Memory B cell (primary cell): ENCODE data around the gene RPS6KA1.

Experiments used
- ATAC-seq: fragments of 150-1000 bp; cut with Tn5 transposase; 2 replicates; pipeline ENCODE4 v1.10.0; 2021; ENCODE audit warnings: low read depth, mild to moderate bottlenecking, moderate library complexity
- DNase-seq, 2 donors: peaks; one replicate each; pipeline ENCODE4 v3.0.0; 2022; ENCODE audit warnings: low spot score in 2 of 2
- H3K27ac Mint-ChIP-seq: one replicate; pipeline ENCODE4 v1.8.0; 2022; ENCODE audit warnings: mild to moderate bottlenecking, moderate library complexity, mixed read lengths
- H3K27me3 Mint-ChIP-seq: one replicate; pipeline ENCODE4 v1.8.0; 2022; ENCODE audit warnings: mixed read lengths
- H3K36me3 Mint-ChIP-seq: one replicate; pipeline ENCODE4 v1.8.0; 2022; ENCODE audit warnings: mild to moderate bottlenecking, mixed read lengths
- H3K4me1 Mint-ChIP-seq: one replicate; pipeline ENCODE4 v1.8.0; 2022; ENCODE audit warnings: mixed read lengths
- H3K4me3 Mint-ChIP-seq: one replicate; pipeline ENCODE4 v1.8.0; 2022; ENCODE audit warnings: mild to moderate bottlenecking, moderate library complexity, mixed read lengths
- H3K9me3 Mint-ChIP-seq: one replicate; pipeline ENCODE4 v1.8.0; 2022; ENCODE audit warnings: mixed read lengths

The RPS6KA1 gene

DNA sequence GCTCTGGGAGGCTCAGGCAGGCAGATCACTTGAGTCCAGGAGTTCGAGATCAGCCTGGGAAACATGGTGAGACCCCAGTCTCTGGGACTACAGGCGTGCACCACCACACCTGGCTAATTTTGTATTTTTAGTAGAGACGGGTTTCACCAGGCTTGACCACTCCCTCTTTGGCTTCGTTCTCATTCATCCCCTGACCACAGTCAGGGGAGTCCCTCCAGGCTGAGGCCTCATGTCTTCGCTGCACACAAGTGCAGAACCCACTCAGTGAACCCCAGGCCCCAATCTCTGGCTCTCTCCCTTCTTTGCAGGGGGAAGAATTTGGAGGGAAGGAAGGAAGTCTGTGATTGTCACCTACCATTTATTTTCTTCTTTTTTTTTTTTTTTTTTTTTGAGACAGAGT lies 9.2 kb upstream of the RPS6KA1 start:
- Mint-ChIP-seq H3K9me3 (no peaks in the 10 kb centered on the region), H3K27me3 (peaks cover 4% of the 10 kb centered on the region), H3K4me3 (no peak overlapping the region), H3K4me1 (no peaks in the 10 kb centered on the region), H3K27ac (no peak overlapping the region), H3K36me3 (no peaks in the 10 kb centered on the region)
- DNase-seq (no peak), ATAC-seq (no peak)

DNA sequence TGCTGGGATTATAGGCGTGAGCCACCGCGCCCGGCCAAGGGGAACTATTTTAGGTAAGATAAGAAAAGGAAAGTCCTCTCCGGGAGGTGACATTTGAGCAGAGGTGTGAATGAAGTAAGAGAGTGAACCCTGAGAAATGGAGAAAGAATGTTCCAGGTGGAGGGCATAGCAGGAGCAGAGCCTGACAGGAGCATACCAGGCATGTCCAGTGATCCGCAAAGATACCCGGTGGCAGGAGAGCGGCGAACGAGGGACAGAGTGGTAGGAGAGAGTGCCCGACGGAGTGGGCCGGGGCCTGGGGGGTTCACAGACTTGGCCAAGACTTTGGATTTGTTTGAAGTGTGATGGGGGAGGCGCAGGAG lies 7.9 kb upstream of the RPS6KA1 start:
- Mint-ChIP-seq H3K9me3 (no peaks in the 10 kb centered on the region), H3K27me3 (peaks cover 4% of the 10 kb centered on the region), H3K27ac (no peak overlapping the region), H3K36me3 (no peaks in the 10 kb centered on the region), H3K4me3 (no peak overlapping the region), H3K4me1 (no peaks in the 10 kb centered on the region)
- ATAC-seq (no peak), DNase-seq (no peak)

DNA sequence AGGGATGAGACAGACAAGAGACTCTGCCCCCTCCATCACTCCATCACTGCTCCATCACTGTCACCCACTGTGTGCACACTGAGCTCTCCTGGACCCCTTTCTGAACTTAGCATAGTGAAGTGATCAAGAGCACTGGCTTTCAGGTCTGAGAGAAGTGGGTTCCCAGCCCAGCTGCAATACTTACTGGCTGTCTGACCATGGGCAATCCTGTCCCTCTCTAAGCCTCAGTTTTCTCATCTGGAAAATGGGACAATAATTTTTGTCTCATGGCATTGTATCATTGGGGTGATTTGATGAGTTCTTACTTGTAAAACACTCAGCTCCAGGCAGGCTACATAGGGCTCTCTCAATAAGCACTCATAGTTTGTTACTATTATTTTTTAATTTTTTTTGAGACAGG lies 7.5 kb upstream of the RPS6KA1 start:
- Mint-ChIP-seq H3K4me1 (no peaks in the 10 kb centered on the region), H3K9me3 (no peaks in the 10 kb centered on the region), H3K4me3 (no peak overlapping the region), H3K36me3 (no peaks in the 10 kb centered on the region), H3K27ac (peak overlapping the region; percentile 62), H3K27me3 (peaks cover 4% of the 10 kb centered on the region)
- DNase-seq (no peak), ATAC-seq (no peak)

DNA sequence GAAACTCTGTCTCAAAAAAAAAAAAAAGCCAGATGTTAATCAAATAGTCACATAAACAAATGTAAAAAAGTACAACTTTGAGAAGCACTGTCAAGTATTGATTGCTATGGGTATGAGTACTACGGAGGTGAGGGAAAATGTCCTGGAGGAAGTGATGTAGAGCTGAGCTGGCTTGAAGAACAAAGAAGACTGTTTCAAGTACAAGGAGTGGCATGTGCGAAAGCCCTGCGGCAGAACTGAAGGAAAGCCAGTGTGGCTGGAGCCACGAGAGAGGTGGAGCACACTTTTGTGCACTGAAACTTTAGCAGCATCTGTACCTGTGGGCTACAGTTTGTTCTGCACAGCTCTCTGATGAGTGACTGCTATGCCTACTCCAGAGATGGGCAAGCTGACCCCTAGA lies 5.4 kb upstream of the RPS6KA1 start:
- Mint-ChIP-seq H3K9me3 (no peaks in the 10 kb centered on the region), H3K27me3 (peaks cover 4% of the 10 kb centered on the region), H3K27ac (no peak overlapping the region), H3K4me1 (peaks cover 2% of the 10 kb centered on the region), H3K4me3 (no peak overlapping the region), H3K36me3 (no peaks in the 10 kb centered on the region)
- DNase-seq (no peak), ATAC-seq (no peak)

DNA sequence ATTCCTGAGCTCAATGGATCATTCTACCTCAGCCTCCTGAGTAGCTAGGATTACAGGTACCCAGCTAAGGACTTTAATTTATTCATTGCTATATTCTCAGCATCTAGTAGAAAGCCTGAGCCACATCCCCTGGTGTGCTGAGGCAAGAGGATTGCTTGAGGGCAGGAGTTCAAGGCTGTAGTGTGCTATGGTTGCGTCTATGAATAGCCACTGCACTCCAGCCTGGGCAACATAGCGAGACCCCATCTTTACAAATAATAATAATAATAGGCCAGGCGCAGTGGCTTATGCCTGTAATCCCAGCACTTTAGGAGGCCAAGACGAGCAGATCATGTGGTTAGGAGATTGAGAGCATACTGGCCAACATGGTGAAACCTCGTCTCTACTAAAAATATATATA lies 3.3 kb upstream of the RPS6KA1 start:
- ATAC-seq (no peak), DNase-seq (no peak)
- H3K36me3 Mint-ChIP-seq = no peaks in the 10 kb centered on the region
- no peak overlapping the region for H3K4me3 Mint-ChIP-seq
- no peak overlapping the region for H3K27ac Mint-ChIP-seq
- H3K4me1 Mint-ChIP-seq = peaks cover 14% of the 10 kb centered on the region
- no peaks in the 10 kb centered on the region for H3K9me3 Mint-ChIP-seq
- H3K27me3 Mint-ChIP-seq = peaks cover 4% of the 10 kb centered on the region

DNA sequence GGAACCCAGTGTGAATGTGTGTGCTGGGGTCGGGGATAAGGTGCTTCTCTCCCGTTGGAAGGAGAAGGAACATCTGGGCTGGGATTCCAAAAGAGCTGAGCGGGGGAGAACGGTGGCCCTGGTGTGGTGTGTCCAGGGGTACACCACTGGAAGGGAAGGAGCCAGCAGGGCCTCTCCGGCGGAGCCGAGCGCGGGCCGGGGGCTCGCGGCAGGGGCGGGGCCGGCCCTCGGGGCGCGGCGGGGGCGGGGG lies 231 bp upstream of the RPS6KA1 start:
- ATAC-seq = no peak
- Mint-ChIP-seq H3K4me3 (peak overlapping the region; percentile 96), H3K4me1 (peaks cover 19% of the 10 kb centered on the region)

DNA sequence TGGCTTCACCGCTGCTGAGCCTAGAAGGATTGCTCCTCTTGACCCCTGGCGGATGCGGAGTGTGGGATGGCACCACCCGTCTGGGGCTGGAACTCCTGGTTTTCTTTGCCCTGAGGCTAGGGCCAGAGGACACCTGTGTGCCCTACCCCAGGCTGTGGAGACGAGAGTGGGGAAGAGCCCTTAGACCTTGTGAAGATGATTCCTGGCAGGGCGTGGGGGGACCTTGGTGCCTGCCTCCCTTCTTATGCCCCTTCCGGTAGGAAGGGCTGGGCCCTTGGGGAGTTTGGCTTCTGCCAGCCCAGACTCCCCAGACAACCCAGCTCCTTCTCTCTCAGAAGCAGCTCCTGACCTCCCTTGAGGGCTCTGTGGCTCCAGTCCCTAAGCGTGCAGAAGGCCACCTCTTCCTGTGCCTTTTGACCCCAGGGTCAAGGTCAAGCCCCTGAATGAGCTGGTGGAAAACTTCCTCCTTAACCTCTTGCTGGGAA lies 891 bp downstream of the RPS6KA1 start:
- Mint-ChIP-seq H3K4me1 (peaks cover 28% of the 10 kb centered on the region), H3K27me3 (no peaks in the 10 kb centered on the region), H3K9me3 (no peaks in the 10 kb centered on the region), H3K36me3 (no peaks in the 10 kb centered on the region), H3K4me3 (peak overlapping the region; percentile 89), H3K27ac (no peak overlapping the region)
- DNase-seq (no peak), ATAC-seq (no peak)

More for the DNA sequence above, 231 bp upstream of the RPS6KA1 start:
- Mint-ChIP-seq H3K36me3 (no peaks in the 10 kb centered on the region), H3K9me3 (no peaks in the 10 kb centered on the region), H3K27ac (peak overlapping the region; percentile 88), H3K27me3 (peaks cover 2% of the 10 kb centered on the region)
- DNase-seq = no peak

DNA sequence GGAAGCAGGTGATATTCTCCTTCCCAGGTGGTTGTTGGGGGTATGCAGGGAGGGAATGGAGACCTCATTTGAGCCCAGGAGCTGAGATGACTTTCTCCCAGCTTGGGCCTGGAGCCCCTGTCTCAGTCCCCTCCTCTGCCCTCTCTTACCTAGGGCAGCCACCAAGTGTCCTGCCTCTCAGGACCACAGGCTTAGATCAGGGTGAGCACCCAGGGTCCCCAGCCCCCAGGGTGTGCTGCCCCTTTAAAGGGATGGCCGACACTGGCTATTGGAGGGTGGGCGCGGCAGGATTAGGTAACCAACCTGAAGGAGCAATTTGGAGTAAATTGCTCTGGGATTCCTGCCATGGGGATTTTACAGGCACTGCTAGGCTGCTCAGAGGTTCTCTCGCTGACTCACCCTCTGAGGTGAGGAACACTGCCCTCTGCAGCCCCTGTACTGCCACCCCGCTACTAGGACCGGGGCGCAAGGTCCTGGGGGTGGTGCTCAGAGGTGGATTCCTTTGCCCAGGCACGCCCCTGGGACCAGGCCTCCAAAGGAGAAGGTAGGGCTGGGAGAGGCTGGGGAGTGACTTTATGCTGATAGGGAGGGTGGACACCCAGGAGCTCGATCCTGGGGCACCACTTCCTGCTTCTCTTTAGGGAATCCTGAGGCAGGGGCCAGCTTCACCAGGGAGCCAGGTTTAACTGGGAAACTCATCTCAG lies 1.5 kb downstream of the RPS6KA1 start:
- ATAC-seq = no peak

DNA sequence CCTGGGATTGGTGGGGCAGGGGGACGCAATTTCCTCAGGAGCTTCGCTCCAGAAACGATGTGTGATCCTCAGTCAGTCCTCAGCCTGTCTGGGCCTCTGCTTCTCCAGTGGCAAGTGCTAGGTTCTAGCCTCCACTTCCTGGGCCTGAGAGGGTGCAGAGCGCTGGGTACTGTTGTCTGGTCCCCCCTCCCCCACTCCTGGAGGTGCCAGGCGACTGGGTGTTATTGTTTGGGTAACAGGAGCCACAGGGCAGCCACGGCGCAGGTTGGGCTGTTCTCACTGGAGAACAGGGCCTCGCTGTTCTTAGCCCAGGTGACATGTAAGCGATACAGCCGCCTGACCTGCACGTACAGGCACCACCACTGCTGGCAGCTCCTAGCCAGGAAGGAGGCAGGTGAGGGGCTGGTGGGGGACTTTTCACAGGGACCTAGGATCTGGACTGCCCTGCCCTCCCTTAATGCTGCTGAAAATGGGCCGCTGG lies 2.1 kb downstream of the RPS6KA1 start:
- DNase-seq = no peak
- Mint-ChIP-seq H3K27me3 (no peaks in the 10 kb centered on the region), H3K27ac (no peak overlapping the region), H3K9me3 (no peaks in the 10 kb centered on the region), H3K4me1 (peaks cover 28% of the 10 kb centered on the region), H3K36me3 (no peaks in the 10 kb centered on the region), H3K4me3 (no peak overlapping the region)
- ATAC-seq = no peak

More for the DNA sequence above, 1.5 kb downstream of the RPS6KA1 start:
- no peak for DNase-seq
- Mint-ChIP-seq H3K27ac (no peak overlapping the region), H3K36me3 (no peaks in the 10 kb centered on the region), H3K4me3 (peak overlapping the region; percentile 89), H3K27me3 (no peaks in the 10 kb centered on the region), H3K9me3 (no peaks in the 10 kb centered on the region), H3K4me1 (peaks cover 28% of the 10 kb centered on the region)

DNA sequence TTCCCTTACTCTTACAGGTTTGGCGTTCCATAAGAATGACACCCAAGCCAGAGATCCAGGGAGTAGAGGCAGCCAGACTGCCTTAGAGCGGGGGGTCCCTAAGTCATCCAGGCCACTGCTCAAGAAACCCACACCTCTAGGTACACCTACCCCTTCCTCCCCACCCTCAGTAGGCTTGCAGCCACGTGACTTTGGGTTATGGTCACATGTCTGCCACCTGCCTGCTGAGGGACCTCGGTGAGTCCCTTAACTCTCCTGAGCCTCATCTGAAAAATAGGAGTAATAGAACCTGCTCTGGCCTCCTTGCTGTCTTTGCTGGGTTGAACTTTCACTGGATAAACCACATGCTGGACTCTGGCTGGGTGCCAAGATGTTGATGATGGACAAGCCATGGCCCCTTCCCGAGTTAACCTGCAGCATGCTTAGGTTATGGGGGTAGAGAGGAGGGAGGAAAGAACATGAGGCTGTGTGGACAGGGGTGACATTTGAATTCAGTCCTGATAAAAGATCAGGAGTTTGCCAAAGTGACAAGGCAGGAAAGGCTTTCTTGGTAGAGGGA lies 4.5 kb downstream of the RPS6KA1 start:
- ATAC-seq = no peak
- no peaks in the 10 kb centered on the region for H3K9me3 Mint-ChIP-seq
- no peaks in the 10 kb centered on the region for H3K36me3 Mint-ChIP-seq
- H3K4me3 Mint-ChIP-seq = no peak overlapping the region
- peaks cover 43% of the 10 kb centered on the region for H3K4me1 Mint-ChIP-seq
- H3K27me3 Mint-ChIP-seq = no peaks in the 10 kb centered on the region
- H3K27ac Mint-ChIP-seq = no peak overlapping the region
- no peak for DNase-seq

DNA sequence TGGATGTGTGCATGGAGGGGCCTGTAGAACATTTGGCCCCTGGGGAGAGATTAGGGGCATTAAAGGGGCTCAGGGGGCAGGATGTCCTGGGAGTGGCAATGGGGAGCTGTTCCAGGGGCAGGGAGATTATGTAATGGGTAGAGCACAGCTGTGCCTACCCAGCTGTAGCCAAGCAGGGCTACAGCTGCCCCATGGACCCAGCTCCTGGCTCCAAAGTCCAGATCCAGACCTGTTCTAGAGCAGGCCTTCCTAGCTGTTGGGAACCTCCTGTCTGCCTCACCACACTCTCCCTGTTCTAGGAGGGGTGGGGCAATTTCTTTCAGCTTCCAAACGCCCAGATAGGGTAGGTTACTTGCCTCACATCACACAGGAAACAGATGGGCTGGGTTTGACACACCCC lies 5.6 kb downstream of the RPS6KA1 start:
- peaks cover 47% of the 10 kb centered on the region for H3K4me1 Mint-ChIP-seq
- no peak for DNase-seq
- no peaks in the 10 kb centered on the region for H3K36me3 Mint-ChIP-seq
- H3K4me3 Mint-ChIP-seq = no peak overlapping the region
- no peaks in the 10 kb centered on the region for H3K27me3 Mint-ChIP-seq
- no peaks in the 10 kb centered on the region for H3K9me3 Mint-ChIP-seq
- no peak overlapping the region for H3K27ac Mint-ChIP-seq
- ATAC-seq = no peak

DNA sequence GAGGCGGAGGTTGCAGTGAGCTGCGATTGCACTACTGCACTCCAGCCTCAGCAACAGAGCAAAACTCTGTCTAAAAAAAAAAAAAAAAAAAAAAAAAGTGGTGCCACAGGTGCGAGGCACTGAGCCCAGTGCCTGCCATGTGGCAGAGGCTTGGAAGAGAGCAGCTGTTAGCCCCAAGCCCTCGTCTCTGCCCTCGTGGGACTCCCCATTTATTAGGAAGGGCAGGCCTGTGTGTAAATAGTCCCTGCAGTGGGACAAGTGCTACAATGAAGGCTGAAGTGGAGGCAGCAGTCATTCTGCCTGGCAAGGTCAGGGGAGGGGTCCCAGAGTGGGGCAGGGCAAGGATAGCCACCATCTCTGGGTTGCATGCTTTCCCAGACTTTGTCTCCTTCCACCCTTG lies 6.5 kb downstream of the RPS6KA1 start:
- Mint-ChIP-seq H3K9me3 (no peaks in the 10 kb centered on the region), H3K4me1 (peaks cover 44% of the 10 kb centered on the region), H3K27ac (no peak overlapping the region)

DNA sequence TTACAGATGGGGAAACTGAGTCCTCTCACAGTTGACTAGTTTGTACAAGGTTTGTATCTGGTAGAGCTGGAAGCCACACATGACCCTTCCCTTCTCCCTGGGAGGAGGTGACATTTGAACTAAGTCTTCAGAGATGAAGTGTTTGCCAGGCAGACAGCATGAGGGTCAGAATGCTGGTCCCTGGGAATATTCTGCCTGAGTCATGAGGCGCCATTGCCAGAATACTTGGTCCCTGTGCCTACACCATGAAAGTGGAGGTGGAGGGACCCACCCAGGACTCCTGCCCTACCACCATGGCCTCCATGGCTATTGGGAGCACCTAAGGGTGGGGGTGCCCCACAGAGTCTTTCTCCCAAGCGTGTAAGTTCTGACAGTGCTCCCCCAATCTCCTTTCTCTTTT lies 7.0 kb downstream of the RPS6KA1 start:
- H3K27me3 Mint-ChIP-seq = no peaks in the 10 kb centered on the region
- no peaks in the 10 kb centered on the region for H3K9me3 Mint-ChIP-seq
- DNase-seq (no peak), ATAC-seq (no peak)
- H3K4me3 Mint-ChIP-seq = no peak overlapping the region
- no peak overlapping the region for H3K27ac Mint-ChIP-seq
- peaks cover 43% of the 10 kb centered on the region for H3K4me1 Mint-ChIP-seq
- H3K36me3 Mint-ChIP-seq = no peaks in the 10 kb centered on the region

More for the DNA sequence above, 6.5 kb downstream of the RPS6KA1 start:
- Mint-ChIP-seq H3K27me3 (no peaks in the 10 kb centered on the region), H3K4me3 (no peak overlapping the region), H3K36me3 (no peaks in the 10 kb centered on the region)
- DNase-seq = no peak
- no peak for ATAC-seq

DNA sequence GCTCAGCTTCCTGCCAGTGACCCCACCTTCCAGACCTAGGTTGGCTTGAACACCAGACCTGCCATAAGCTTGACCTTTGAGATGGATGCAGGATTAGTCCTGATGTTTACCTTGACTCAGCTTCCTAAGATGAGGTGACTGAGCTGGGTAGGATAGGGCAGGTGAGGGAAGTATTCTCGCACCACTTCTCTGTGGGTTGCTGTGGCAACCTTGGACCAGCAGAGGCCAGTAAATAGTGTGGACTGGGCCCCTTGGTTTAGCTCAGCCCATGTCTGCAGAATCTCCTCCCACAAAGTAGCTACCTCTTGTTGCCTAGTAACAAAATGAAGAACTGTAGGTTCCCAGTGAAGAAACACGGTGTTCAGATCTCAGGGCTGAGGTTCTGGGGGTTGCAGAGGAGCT lies 8.4 kb downstream of the RPS6KA1 start:
- DNase-seq = peak in 1 of 2 donors; percentile 25
- ATAC-seq = peak; percentile 45
- peaks cover 53% of the 10 kb centered on the region for H3K4me1 Mint-ChIP-seq
- no peaks in the 10 kb centered on the region for H3K27me3 Mint-ChIP-seq
- peak overlapping the region; percentile 79 for H3K27ac Mint-ChIP-seq
- H3K4me3 Mint-ChIP-seq = peak overlapping the region; percentile 65
- no peaks in the 10 kb centered on the region for H3K9me3 Mint-ChIP-seq
- H3K36me3 Mint-ChIP-seq = no peaks in the 10 kb centered on the region
